Duodenal mucosa (tissue), 2 donors: ENCODE data around the gene PDE8A.
"Not testable (repeated sequence)": the region's sequence is repeated elsewhere in the genome, so short reads cannot be mapped to it uniquely, and the experiment has no call there.

Experiments used
- H3K27ac ChIP-seq: one replicate; pipeline ENCODE4 v1.7.0; 2013; ENCODE audit warnings: low read depth, low read length
- H3K27me3 ChIP-seq, 2 donors: one replicate each; pipeline ENCODE4 v1.7.0; 2013; ENCODE audit warnings: low read length in 2 of 2, control low read depth in 1 of 2; ENCODE audit not compliant: insufficient read depth in 2 of 2, control insufficient read depth in 1 of 2
- H3K36me3 ChIP-seq, 2 donors: one replicate each; pipeline ENCODE4 v1.7.0; 2013; ENCODE audit warnings: low read length in 2 of 2, control low read depth in 1 of 2; ENCODE audit not compliant: insufficient read depth in 2 of 2, control insufficient read depth in 1 of 2
- H3K4me1 ChIP-seq, 2 donors: one replicate each; pipeline ENCODE4 v1.7.0; 2013; ENCODE audit warnings: low read length in 2 of 2, control low read depth in 1 of 2; ENCODE audit not compliant: insufficient read depth in 2 of 2, control insufficient read depth in 1 of 2
- H3K4me3 ChIP-seq, 2 donors: one replicate each; pipeline ENCODE4 v1.7.0; 2013; ENCODE audit warnings: low read length in 2 of 2, low read depth in 1 of 2
- H3K9ac ChIP-seq, 2 donors: one replicate each; pipeline ENCODE4 v1.7.0; 2013; ENCODE audit warnings: low read length in 2 of 2, low read depth in 1 of 2
- H3K9me3 ChIP-seq, 2 donors: one replicate each; pipeline ENCODE4 v1.7.0; 2013; ENCODE audit warnings: low read length in 2 of 2, control low read depth in 1 of 2; ENCODE audit not compliant: control insufficient read depth in 1 of 2

PDE8A gene

GRCh38 chr15:84976746-84977345 is 4.8 kb upstream of the PDE8A start:
- Histone ChIP-seq H3K36me3 (no peaks in the 10 kb centered on the region), H3K9ac (no peak overlapping the region), H3K4me3 (no peak overlapping the region), H3K27me3 (no peaks in the 10 kb centered on the region), H3K9me3 (no peaks in the 10 kb centered on the region), H3K27ac (no peak overlapping the region), H3K4me1 (peaks cover 7 to 13% of the 10 kb centered on the region in 2 donors)

DNA sequence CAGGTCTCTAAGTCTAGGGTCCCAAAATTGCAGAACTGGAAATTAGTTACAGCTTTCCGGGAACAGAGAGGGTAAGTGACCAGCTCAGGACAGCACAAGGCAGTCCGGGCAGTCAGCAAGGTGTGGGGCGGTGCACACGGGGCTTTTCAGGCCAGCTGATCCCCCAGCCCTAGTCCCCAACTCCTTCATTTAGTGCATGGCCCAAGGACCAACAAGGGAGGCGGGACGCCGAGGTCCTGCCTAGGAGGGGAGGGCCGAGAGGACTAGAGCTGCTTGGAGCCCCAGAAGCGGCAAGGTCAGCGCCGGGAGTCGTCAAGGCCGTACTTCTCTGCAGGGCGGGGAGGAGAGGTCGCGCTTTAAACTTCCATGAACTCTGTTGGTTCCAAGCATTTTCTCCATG is 2.0 kb upstream of the PDE8A start:
- H3K36me3 ChIP-seq = no peaks in the 10 kb centered on the region
- no peaks in the 10 kb centered on the region for H3K27me3 ChIP-seq
- peak overlapping the region in 1 of 2 donors; percentile 59 for H3K9ac ChIP-seq
- no peaks in the 10 kb centered on the region for H3K9me3 ChIP-seq
- peak overlapping the region; percentile 92 to 95 for H3K4me3 ChIP-seq
- H3K27ac ChIP-seq = no peak overlapping the region
- peaks cover 21 to 27% of the 10 kb centered on the region in 2 donors for H3K4me1 ChIP-seq

- H3K27ac ChIP-seq = peak overlapping the region; percentile 94
- H3K9me3 ChIP-seq = no peaks in the 10 kb centered on the region
- H3K4me1 ChIP-seq = peaks cover 28 to 33% of the 10 kb centered on the region in 2 donors
- peak overlapping the region; percentile 92 to 95 for H3K4me3 ChIP-seq
- peak overlapping the region; percentile 59 to 82 for H3K9ac ChIP-seq
- H3K27me3 ChIP-seq = no peaks in the 10 kb centered on the region
- no peaks in the 10 kb centered on the region for H3K36me3 ChIP-seq
Measured at GRCh38 chr15:84980196-84981053, 1.2 kb upstream of the PDE8A start.

DNA sequence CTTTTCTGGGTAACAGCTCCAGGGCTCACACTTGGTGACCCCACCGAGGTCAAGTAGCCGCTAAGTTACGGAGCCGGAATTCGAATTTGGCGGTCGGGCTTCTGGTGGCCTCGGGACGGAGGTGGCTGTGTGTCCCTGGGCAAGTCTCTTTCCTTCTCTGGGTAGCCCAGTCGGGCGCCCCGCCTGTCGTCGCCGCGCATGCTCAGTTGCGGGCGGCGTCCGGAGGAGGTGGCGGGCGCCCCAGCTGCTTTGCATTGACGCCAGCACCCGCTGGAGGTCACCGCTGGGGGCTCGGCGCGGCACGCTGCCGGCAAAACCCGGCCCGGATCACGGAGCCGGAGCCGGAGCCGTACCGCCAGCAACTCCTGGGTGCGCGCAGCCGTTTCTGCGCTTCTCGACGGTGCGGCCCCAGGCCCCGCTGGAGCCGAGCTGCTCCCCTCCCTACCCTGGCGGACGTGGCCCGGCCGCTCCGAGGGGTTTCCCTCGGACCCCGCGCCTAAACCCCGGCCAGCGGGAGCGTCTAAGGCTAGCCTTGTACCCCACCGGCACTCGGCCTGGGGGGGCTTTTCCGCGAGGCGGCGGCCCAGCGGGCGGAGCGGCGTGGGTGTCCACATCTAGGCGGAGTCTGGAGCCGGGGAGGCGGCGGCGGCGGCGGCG is 474 bp upstream of the PDE8A start:
- H3K36me3 ChIP-seq = no peaks in the 10 kb centered on the region
- peak overlapping the region; percentile 79 to 82 for H3K9ac ChIP-seq
- peaks cover 35 to 41% of the 10 kb centered on the region in 2 donors for H3K4me1 ChIP-seq
- H3K9me3 ChIP-seq = no peaks in the 10 kb centered on the region
- peak overlapping the region; percentile 92 to 95 for H3K4me3 ChIP-seq
- H3K27me3 ChIP-seq = no peaks in the 10 kb centered on the region
- H3K27ac ChIP-seq = peak overlapping the region; percentile 94

GRCh38 chr15:84982301-84982920 is 755 bp downstream of the PDE8A start:
- peak overlapping the region; percentile 94 for H3K27ac ChIP-seq
- H3K9me3 ChIP-seq = no peaks in the 10 kb centered on the region
- peak overlapping the region; percentile 92 to 95 for H3K4me3 ChIP-seq
- peak overlapping the region; percentile 70 to 79 for H3K9ac ChIP-seq
- H3K27me3 ChIP-seq = no peaks in the 10 kb centered on the region
- H3K4me1 ChIP-seq = peaks cover 37 to 43% of the 10 kb centered on the region in 2 donors
- no peaks in the 10 kb centered on the region for H3K36me3 ChIP-seq

- H3K9ac ChIP-seq = peak overlapping the region; percentile 65 to 79
- H3K4me1 ChIP-seq = peaks cover 42 to 43% of the 10 kb centered on the region in 2 donors
- H3K4me3 ChIP-seq = peak overlapping the region; percentile 92 to 95
Measured at GRCh38 chr15:84983294-84983693, 1.6 kb downstream of the PDE8A start.

GRCh38 chr15:84983711-84984110 is 2.1 kb downstream of the PDE8A start:
- no peaks in the 10 kb centered on the region for H3K36me3 ChIP-seq
- no peak overlapping the region for H3K27ac ChIP-seq
- H3K27me3 ChIP-seq = no peaks in the 10 kb centered on the region
- peaks cover 40 to 46% of the 10 kb centered on the region in 2 donors for H3K4me1 ChIP-seq
- no peaks in the 10 kb centered on the region for H3K9me3 ChIP-seq
- peak overlapping the region; percentile 65 to 79 for H3K9ac ChIP-seq
- H3K4me3 ChIP-seq = peak overlapping the region; percentile 92 to 95

More at GRCh38 chr15:84983294-84983693, 1.6 kb downstream of the PDE8A start:
- Histone ChIP-seq H3K27ac (no peak overlapping the region), H3K36me3 (no peaks in the 10 kb centered on the region), H3K9me3 (no peaks in the 10 kb centered on the region), H3K27me3 (no peaks in the 10 kb centered on the region)

DNA sequence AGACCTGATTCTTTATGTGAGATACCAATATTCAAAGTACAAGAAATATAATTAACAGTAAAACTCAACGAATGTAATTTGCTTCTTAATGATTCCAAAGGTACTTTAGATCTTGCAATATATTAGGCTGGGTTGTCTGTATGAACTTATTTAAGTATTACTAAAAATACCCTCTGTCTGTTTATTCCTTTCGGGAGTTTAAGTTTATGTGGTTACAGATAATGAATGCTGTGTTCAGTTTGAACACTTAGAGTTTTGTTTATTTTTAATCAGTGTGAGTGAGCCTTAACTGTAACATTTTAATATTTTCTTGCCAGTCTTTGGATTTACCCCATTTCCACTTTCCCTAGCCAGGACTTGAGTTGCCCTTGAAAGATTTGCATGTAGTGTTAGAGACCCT is 3.5 kb downstream of the PDE8A start:
- no peaks in the 10 kb centered on the region for H3K36me3 ChIP-seq
- H3K9ac ChIP-seq = no peak overlapping the region
- no peaks in the 10 kb centered on the region for H3K27me3 ChIP-seq
- no peak overlapping the region for H3K27ac ChIP-seq
- H3K9me3 ChIP-seq = no peaks in the 10 kb centered on the region
- H3K4me1 ChIP-seq = peaks cover 31 to 46% of the 10 kb centered on the region in 2 donors
- peak overlapping the region; percentile 4 to 53 for H3K4me3 ChIP-seq

GRCh38 chr15:84987351-84987750 is 5.7 kb downstream of the PDE8A start:
- H3K4me1 ChIP-seq = peaks cover 38 to 61% of the 10 kb centered on the region in 2 donors
- not testable (repeated sequence) for H3K9me3 ChIP-seq, H3K9ac ChIP-seq, H3K27ac ChIP-seq, H3K27me3 ChIP-seq, H3K4me3 ChIP-seq, H3K36me3 ChIP-seq
